ENCODE measurements around the gene RCAN2.
"Not testable (repeated sequence)": the region's sequence is repeated elsewhere in the genome, so short reads cannot be mapped to it uniquely, and the experiment has no call there.

Gene RCAN2

DNA sequence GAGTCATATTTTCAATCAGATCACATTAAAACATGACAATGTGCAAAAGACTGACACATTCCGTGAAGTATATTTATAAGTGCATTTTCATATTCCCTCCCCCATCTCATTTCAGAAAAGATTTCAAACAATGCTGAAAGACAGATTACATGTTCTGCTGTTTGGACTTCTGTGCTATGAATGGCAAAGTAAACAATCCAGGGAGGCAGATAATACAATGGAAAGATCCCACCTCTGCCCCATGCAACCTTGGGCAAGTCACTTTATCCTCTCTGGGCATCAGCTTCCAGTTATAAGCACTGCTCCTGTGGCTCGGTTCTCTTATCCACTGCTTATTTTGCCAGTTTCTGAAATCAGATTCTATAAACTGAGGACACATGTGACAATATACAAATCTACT is 110.2 kb downstream of the RCAN2 start:
- no peak for DNase-seq

DNA sequence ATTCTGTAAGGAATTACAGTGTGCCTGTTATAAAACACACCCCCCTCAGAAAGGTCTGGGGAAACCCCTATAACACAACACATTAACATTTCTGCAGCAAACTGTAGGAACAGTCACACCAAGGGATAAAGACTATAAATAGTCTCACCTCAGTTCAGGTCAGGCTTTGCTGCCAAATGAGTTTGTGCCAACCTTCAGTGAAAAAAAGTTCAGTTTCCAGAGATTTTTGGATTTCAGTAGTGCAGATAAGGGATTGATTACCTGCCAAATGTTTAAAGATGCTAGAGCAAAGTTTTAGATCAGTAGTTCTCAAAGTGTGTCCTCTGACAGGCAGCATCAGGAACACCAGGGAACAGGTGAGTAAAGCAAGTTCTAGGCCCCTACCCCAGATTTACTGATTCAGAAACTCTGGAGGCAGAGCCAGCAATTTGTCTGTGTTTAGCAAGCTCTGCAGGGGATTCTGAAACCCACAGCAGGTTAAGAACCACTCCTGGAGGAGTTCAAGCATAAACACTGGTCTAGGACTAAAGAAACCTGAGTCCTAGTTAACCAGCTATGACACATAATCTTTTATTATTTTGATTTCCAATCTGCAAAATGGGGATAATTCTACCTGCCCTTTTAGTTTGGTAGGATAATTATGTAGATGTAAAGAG is 111.0 kb downstream of the RCAN2 start:
- no peak for DNase-seq

DNA sequence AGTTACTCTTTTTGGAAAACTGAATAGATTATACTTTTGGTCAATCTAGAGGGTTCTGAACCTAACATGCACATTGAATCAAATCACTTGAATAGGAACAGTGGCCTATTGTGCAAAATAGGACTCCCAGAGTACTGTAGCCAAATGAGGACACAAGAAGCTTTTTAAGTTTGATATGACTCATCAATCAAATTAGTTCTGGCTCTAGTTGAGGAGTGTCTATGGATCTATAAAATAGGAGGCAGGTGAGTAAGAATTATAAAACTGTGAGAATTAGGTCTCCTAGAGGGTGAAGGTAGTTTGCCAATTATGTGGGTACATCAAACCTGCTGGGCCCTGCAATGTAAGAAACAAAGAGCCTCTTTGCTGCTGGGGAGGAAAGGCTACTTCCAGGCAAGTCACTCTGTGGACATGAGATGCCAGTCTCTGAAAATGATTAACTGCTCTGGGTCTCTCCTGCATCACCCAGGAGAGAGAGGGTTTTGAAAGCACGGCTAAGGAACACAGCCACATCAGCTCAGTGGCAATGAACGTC is 112.3 kb downstream of the RCAN2 start:
- DNase-seq = no peak

DNA sequence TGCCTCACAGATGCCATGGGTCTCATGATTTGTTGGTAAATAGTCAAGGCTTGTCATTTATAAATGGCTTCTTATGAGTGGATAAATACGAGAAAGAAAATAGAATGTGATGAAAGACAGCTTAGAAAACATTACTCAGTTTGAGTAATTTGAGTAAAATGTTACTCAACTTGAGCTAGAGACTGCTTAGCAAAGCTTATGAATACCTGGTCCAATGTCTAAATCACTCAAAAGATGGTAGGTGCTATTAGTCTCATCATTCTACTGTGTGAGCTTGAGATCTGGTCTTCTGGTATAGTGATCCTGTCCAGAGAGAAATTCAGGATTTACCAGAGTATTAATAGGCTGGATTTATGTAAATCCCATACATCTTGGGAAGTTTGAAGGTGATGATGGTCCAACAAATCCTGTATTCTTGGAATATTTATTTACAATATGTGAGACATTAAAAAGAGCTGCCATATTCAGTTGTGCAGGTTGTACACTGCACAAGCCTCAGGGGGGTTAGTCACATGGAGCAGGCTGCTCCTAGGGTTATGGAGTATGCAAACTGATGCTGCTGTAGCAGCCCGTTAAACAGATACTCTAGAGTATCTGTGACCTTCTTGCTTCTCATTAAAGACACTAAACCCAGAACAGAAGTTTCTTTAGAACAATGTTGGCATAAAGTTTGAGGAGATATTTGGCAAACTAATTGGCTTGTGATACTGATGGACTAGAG is 112.9 kb downstream of the RCAN2 start:
- no peak for DNase-seq

DNA sequence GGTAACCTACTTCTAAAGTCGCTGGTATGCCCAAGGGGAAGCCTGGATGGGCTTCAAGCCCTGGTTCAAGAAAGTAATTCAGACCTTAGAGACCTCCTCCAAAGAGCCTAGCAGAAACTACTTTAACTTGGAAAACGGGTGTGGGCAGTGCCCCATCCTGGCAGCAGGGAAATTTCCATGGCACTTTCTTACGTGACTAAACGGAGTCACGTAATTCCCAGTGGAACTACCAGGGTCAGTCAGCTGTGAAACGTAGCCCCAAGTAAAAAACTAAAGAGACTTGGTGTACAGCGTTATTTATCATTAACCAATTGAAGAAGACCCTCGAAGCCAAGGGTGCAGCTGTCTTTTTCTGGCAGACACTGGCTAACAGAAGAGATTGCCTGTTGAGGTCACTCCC is 114.0 kb downstream of the RCAN2 start:
- DNase-seq = no peak

DNA sequence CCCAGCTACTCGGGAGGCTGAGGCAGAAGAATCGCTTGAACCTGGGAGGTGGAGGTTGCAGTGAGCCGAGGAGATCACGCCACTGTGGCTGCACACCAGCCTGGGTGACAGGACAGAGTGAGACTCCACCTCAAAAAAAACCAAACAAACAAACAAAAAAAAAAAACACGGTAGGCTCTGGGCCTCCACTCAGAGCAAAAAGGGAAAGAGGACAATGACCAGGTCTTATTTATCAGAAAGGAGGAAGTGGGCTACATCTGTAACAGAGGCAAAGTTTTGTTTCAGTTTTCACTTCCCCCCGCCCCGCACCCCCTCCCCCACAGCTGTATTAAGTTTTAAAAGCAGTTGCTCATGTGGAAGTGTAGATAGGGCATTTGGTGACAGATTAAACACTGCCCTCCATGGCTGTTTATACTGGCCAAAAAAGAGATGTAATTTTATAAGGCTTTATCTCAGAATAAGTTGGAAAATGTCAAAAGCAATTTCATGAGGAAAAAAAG is 114.6 kb downstream of the RCAN2 start:
- peak; percentile 4 to 48 for DNase-seq

DNA sequence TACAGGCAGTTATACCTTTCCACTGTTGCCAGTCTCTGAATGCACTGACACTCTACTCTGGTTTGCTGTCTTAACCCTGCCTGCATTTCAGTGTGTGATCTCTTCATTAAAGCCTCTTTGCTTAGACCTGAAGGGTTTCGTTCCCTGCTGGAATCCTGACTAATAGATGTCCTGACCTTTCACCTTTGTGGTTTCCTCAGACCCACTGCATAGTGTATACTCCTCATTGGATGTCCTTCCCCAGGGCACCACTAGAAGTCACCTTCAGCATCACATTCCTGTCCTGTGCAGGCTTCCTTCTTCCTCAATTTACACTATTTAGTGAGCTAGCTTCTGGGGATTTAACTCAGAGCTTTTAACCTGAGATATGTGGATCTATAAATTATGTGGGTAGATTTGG is 120.6 kb downstream of the RCAN2 start:
- no peak for DNase-seq

DNA sequence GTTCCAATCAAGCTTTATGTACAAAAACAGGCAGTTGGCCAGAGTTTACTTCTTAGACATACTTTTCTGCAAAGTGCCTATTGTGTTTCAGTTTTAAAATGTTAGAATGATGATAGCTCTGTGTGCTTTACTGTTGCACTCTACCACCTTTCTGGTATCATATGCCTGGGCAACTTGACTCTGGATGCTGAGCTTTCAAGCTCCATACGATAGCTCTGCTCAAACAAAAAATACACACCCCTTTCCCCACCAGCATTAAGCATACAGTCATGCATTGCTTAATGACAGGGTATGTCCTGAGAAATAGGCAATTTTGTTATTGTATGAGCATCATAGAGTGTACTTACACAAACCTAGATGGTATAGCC is 123.1 kb downstream of the RCAN2 start:
- no peak for DNase-seq

DNA sequence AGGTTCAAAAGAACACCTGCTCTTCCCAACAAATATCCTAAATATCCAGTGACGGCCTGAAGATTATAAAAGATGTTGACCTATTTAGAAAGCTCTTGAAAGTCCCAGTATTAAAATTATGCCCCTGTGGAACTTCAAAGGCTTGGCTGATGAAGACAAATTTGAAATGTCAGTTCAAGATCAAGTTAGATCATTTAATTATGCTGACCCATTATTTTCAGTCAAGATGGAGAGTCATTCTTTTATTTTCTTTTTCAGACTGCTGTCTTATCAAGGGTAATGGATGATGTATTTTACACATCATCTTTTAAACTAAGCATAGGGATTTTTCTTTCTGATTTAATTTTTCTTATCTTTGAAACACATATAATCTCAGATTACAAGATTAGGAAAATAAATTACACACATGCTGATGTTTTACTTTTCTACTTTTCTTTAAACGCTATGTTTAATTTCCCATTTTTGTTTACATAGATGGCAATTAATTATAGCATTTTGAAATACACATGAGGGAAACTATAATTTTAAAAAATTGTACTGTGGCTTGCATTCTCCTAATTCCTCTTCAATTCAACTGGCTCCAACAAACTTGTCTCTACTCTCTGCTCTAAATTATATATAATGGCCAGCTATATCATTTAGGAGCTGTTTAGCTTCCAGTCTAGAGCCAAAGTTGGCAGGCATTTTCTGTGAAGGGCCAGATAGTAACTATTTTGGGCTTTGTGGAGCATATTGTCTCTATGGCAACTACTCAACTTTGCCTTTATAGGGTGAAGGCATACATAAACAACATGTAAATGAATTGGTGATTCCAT is 123.7 kb downstream of the RCAN2 start:
- no peak for DNase-seq

DNA sequence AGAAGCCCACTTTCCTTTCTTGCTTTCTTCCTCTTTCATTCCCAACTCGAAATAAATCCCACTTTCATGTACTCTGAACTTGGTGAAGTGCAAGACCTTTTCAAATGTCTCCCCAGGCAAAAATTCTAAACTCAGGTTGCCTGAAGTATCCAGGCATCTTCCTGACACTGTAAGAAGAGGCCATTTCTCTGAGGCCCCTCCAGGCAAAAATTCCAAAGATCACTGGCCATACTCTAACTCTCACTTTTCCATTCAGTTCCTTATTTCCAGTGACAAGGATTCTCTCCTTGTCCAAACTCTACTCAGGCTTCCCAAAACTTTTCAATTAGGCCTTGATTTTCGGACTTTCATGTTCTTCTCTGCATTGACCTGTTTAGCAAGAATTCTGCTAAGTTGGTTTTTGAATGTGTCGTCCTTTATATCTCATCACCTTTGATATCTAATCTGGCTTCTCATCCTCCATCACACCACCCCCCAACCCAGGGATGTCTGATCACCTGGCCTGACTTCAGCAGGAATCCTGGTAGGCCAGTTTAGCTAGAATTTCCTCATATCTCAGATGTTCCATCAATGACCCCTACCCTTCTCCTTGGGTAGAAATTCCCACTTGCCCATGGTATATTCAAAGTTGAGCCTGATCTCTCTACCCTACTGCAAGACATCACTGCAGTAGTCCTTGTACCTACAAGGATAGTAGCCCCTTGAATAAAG is 124.9 kb downstream of the RCAN2 start:
- no peak for DNase-seq

DNA sequence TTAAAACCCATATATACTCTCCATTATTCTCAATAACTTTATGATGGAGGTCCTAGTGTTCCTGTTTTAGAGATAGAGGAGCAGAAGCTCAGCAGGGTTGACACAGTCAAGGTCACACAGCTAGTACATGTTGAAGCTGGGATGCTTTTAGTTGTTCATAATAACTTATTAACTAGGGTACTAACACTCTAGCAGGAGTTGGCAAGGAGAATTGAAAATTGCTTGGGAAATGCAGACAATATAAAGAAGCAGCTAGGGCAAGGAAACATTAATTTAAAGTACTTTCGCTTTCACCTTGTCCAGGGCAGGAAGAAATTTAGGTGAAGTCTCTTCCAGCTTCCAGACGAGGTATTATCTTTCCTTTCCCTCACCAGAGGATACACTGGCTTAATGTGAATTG is 133.7 kb downstream of the RCAN2 start:
- no peak for DNase-seq

DNA sequence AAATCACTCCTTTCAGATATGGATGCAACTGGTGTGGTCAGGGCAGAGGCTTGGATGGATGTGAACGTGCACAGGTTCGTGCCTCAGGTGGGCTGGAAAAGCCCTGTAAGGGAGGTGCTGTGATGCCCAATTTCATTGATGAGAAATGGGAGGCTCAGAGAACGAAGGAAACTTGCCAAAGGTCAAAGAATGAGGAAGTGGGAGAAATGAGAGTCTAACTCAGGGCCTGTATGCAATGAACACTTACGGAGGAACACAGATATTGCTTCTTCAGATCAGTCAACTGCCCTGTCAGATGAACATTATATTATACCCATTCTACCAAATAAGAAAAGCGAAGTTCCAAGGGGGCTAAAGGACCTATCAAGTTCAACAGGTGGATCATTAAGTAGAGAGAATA is 134.7 kb downstream of the RCAN2 start:
- no peak for DNase-seq

DNA sequence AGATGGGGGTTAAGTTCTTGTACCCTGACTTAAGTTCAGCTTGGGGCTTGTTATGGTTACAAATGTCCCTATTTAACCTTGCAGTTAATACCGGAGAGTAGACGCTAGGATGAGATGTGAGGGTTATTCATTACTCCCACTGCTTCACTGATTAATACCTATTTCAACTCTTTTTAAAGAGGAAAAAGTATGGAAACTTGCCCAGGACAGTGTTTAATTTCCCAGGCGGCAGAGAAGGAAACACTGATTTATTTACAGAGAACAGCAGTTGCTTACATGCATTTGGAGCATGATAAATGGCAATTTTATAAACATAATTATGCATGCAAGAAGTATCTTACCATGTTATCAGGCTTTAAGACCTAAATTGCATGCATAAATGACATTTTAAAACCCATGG is 137.7 kb downstream of the RCAN2 start:
- DNase-seq = no peak

DNA sequence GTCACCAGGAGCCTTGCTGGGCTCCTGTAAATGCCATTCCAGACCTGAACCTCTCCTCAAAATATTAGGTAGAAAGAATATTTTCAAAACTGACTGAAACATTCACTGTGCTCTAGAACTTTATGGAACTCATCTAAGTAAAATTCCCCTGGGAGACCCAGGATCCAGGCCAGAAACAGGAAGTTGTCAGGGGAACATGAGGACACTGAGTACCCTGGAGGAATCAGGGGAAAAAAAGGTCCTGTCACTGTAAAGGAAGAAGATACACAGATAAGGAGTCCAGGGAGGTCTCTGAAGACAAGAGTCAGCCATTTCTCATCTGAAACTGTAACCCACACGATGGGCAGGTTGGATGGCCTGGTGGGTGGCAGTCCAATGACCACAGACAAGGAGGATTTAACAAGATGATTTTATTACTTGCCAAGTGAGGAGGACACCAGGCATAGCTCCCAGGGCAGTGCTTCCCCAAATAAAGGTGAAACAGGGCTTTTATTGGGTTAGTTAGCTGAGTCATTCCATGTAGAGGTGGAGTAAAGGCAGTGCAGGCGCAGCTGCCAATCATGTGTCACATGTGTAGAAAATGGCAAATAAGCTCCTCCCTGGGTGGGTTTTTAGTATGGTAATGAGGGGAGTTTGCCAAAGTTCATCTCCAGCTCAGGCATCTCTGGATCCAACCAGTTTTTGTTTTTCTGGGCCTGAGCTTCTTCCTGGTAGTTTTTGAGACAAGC is 138.5 kb downstream of the RCAN2 start:
- no peak for DNase-seq

DNA sequence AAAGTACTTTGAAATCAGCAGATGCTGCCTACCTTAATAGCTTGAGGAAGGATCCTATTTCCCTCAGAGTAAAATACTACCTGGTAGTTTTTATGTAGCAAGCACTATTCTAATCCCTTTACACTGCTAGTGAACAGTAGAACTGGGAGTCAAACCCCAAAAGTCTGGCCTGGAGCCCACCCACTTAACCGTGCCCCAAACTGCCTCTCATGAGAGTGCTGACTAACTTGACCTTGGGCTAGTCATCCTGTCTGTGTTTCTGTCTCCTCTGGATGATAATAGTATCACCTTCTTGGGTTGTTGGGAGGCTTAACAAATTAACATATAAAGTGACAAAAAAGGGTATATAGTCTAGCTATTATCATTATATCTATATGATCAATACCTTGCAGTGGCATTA is 140.5 kb downstream of the RCAN2 start:
- DNase-seq = no peak

DNA sequence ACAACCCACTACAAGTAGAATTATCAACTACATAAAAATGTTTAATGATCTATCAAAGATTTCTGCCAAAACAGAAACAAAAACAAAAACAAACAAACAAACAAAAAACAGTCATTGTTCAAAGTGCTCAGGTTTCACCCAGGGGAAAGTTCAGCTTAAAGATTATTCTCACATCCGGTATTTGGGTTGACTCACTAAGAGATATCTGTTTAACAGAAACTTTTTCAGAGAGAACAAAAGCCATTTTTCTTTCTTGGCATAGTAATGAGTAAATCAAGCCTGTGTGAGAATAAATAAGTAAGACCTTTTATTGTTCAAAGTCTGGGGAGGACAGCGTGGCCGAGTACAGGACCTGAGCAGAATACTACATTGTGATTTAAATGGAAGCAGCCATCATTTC is 143.6 kb downstream of the RCAN2 start:
- no peak for DNase-seq

DNA sequence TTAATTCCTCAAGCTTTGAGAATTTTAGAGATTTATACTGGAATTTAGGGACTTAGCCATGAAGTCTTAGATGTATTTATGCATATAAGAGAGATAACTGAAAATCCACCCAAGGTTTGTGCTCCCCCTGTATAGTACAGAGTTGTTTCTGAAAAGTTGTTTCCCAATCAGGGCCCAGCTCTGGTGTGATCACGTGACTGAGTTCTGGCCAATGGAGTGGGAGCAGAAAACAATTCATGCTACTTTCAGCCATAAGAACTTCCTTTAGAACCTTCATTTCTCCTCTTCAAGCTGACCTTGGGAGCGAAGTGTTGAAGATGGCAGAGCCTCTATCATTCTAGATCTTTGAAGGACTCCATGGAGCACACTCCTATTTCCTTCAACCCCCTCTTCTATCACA is 151.0 kb downstream of the RCAN2 start:
- no peak for DNase-seq

DNA sequence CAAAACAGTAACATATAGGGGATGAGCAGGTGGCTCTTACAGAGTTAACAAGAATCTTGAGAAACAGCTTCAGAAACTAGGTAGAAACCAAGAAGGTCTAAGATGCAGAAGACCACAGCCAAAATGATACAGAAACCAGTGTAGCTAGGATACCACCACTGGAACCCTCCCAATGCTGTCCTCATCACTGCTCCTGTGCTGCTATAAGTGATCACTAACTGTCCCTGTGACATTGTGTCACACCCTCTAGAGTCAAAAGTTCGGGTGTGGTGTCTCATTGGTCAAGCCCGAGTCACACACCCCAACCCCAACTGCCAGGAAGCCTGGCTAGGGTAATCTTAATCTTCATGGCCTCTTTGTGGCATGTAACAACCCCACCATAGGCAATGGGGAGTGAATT is 153.1 kb downstream of the RCAN2 start:
- no peak for DNase-seq

DNA sequence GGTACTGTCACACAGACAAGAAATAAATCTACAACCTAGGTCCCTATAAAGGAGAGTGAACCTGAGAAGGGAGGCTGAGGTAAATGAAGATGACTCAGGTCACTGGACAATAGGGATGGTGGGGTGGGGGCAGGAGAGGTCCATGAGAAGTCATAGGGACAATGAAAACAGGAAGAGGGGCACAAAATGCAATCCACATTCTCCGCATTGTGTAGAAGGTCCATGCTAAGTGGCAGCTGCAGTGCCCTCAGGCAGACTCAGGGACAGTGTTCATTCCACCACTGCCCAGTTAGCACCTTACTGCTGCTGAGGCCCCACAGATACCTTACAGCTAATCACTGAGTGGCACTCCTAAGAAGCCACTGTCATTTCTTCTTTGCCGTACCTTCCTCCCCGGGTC is 156.8 kb downstream of the RCAN2 start:
- DNase-seq = no peak

DNA sequence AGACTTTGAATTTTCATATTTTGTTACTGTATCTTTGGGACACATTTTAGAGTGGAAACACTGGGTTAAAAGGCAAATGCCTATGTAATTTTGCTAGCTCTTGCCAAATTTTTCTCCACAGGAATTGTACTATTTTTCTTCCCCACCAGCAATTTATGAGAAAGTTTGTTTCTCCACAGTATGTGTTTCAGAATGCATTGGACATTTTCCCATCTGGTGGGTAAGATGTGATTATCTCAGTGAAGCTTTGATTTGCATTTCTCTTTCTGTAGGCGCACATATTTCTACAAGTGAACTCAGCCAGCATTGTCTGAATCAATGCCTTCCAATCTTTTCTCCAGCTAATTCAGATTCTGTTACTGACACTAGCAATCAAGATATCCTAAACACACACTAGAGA is 157.8 kb downstream of the RCAN2 start:
- DNase-seq = no peak

DNA sequence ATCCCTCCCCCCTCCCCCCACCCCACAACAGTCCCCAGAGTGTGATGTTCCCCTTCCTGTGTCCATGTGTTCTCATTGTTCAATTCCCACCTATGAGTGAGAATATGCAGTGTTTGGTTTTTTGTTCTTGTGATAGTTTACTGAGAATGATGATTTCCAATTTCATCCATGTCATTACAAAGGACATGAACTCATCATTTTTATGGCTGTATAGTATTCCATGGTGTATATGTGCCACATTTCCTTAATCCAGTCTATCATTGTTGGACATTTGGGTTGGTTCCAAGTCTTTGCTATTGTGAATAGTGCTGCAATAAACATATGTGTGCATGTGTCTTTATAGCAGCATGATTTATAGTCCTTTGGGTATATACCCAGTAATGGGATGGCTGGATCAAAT is 158.8 kb downstream of the RCAN2 start:
- not testable (repeated sequence) for DNase-seq

DNA sequence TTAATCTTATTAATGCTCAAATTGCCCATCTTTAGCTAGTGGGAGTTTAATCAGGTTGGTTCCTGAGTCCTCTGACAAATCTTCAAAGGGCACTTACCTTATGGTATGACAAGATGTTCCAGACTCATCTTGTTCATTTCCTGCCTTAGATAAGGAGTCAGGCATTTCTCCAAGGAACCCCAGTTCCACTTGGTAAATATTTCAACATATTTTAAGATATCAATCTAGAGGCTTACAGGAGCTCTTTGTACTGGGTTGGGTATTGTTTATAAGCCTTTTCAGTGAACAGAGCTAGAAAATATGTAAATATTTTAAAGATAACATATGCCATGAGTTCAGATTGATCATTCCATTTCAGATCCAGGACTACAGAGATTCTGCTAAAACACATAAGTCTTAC is 159.8 kb downstream of the RCAN2 start:
- DNase-seq = no peak

Data from CD4-positive, alpha-beta T cell treated with Interleukin-4 for 1 hour (primary cell).